Measurements from ENCODE around the gene OR52H1. TPM values are rescaled to one million over a fixed set of nuclear protein-coding genes. Genes with fewer than 3 reads are reported as not detected.
"Not testable (repeated sequence)": the region's sequence is repeated elsewhere in the genome, so short reads cannot be mapped to it uniquely, and the experiment has no call there.

The OR52H1 gene
- not detected for total RNA-seq

GRCh38 chr11:5548440-5548839 lies at the start of gene OR52H1:
Gene OR52H1 (minus strand): TSS chr11:5548540. CDS start chr11:5545505, 3,035 bp downstream.
- Mint-ChIP-seq H3K4me3 (no peak within 1 kb of the TSS), H3K27me3 (ENCODE audit: low read depth) (no peaks in the 10 kb centered on the region), H3K9me3 (no peaks in the 10 kb centered on the region), H3K4me1 (ENCODE audit: low read depth) (no peaks in the 10 kb centered on the region), H3K27ac (no peak within 1 kb of the TSS), H3K36me3 (ENCODE audit: low read depth) (no peaks in the 10 kb centered on the region)
- DNase-seq, result no peak
- CTCF ChIA-PET, result no interaction called here
- intact Hi-C loops (cut with micrococcal nuclease), result no loop called here

GRCh38 chr11:5597953-5598352 lies 49.6 kb upstream of the OR52H1 start:
- Mint-ChIP-seq H3K9me3 (no peaks in the 10 kb centered on the region), H3K4me1 (ENCODE audit: low read depth) (peaks cover 6% of the 10 kb centered on the region), H3K27ac (no peak overlapping the region), H3K4me3 (no peak overlapping the region), H3K36me3 (ENCODE audit: low read depth) (no peaks in the 10 kb centered on the region), H3K27me3 (ENCODE audit: low read depth) (no peaks in the 10 kb centered on the region)
- CTCF ChIA-PET, result interaction anchor here (1.0 to 1.2 kb wide), 2 partner anchors 16 to 61 kb away, joined by 3 read pairs; no protein-coding TSS in a partner anchor
- intact Hi-C loops (cut with micrococcal nuclease), result no loop called here
- DNase-seq, result no peak

GRCh38 chr11:5596607-5597201 lies 48.4 kb upstream of the OR52H1 start, which contains the start of gene TRIM6:
Gene TRIM6 (plus strand): TSS chr11:5596637. CDS start chr11:5596898, 261 bp downstream.
- Mint-ChIP-seq H3K36me3 (ENCODE audit: low read depth) (no peaks in the 10 kb centered on the region), H3K9me3 (no peaks in the 10 kb centered on the region), H3K27ac (no peak within 1 kb of the TSS), H3K4me1 (ENCODE audit: low read depth) (peaks cover 6% of the 10 kb centered on the region), H3K4me3 (peak within 1 kb of the TSS; percentile 79), H3K27me3 (ENCODE audit: low read depth) (no peaks in the 10 kb centered on the region)
- DNase-seq, result peak; percentile 49
- intact Hi-C loops (cut with micrococcal nuclease), result no loop called here
- CTCF ChIA-PET, result interaction anchor here (1.0 kb wide), 1 partner anchor 17 kb away, joined by 3 read pairs; no protein-coding TSS in a partner anchor

GRCh38 chr11:5593146-5593545 lies 44.8 kb upstream of the OR52H1 start:
- intact Hi-C loops (cut with micrococcal nuclease), result no loop called here
- Mint-ChIP-seq H3K4me1 (ENCODE audit: low read depth) (peaks cover 6% of the 10 kb centered on the region), H3K27me3 (ENCODE audit: low read depth) (no peaks in the 10 kb centered on the region), H3K27ac (no peak overlapping the region), H3K36me3 (ENCODE audit: low read depth) (no peaks in the 10 kb centered on the region), H3K9me3 (no peaks in the 10 kb centered on the region), H3K4me3 (no peak overlapping the region)
- DNase-seq, result no peak
- CTCF ChIA-PET, result no interaction called here

GRCh38 chr11:5592615-5593014 lies 44.3 kb upstream of the OR52H1 start:
- CTCF ChIA-PET, result no interaction called here
- Mint-ChIP-seq H3K27me3 (ENCODE audit: low read depth) (no peaks in the 10 kb centered on the region), H3K36me3 (ENCODE audit: low read depth) (no peaks in the 10 kb centered on the region), H3K4me1 (ENCODE audit: low read depth) (peaks cover 6% of the 10 kb centered on the region), H3K9me3 (no peaks in the 10 kb centered on the region), H3K27ac (no peak overlapping the region), H3K4me3 (no peak overlapping the region)
- intact Hi-C loops (cut with micrococcal nuclease), result no loop called here
- no peak for DNase-seq

GRCh38 chr11:5591613-5592012 lies 43.3 kb upstream of the OR52H1 start:
- intact Hi-C loops (cut with micrococcal nuclease), result no loop called here
- no peaks in the 10 kb centered on the region for H3K9me3 Mint-ChIP-seq
- no peaks in the 10 kb centered on the region for H3K36me3 Mint-ChIP-seq (ENCODE audit: low read depth)
- peaks cover 2% of the 10 kb centered on the region for H3K4me1 Mint-ChIP-seq (ENCODE audit: low read depth)
- H3K4me3 Mint-ChIP-seq, result no peak overlapping the region
- CTCF ChIA-PET, result no interaction called here
- no peaks in the 10 kb centered on the region for H3K27me3 Mint-ChIP-seq (ENCODE audit: low read depth)
- DNase-seq, result no peak
- no peak overlapping the region for H3K27ac Mint-ChIP-seq

- CTCF ChIA-PET, result interaction anchor here (1.4 kb wide), 1 partner anchor 10 kb away, joined by 5 read pairs; no protein-coding TSS in a partner anchor
- H3K4me1 Mint-ChIP-seq (ENCODE audit: low read depth); DNase-seq; H3K36me3 Mint-ChIP-seq (ENCODE audit: low read depth); H3K4me3 Mint-ChIP-seq; intact Hi-C loops (cut with micrococcal nuclease); H3K27ac Mint-ChIP-seq; H3K27me3 Mint-ChIP-seq (ENCODE audit: low read depth); H3K9me3 Mint-ChIP-seq: not testable (repeated sequence)
Observed at GRCh38 chr11:5589906-5590305, 41.6 kb upstream of the OR52H1 start.

GRCh38 chr11:5584458-5584857 lies 36.1 kb upstream of the OR52H1 start:
- H3K4me1 Mint-ChIP-seq (ENCODE audit: low read depth); DNase-seq; H3K36me3 Mint-ChIP-seq (ENCODE audit: low read depth); CTCF ChIA-PET; H3K27me3 Mint-ChIP-seq (ENCODE audit: low read depth); intact Hi-C loops (cut with micrococcal nuclease); H3K27ac Mint-ChIP-seq; H3K9me3 Mint-ChIP-seq; H3K4me3 Mint-ChIP-seq: not testable (repeated sequence)

- Mint-ChIP-seq H3K27me3 (ENCODE audit: low read depth) (no peaks in the 10 kb centered on the region), H3K27ac (no peak overlapping the region), H3K4me3 (no peak overlapping the region), H3K9me3 (no peaks in the 10 kb centered on the region), H3K36me3 (ENCODE audit: low read depth) (no peaks in the 10 kb centered on the region), H3K4me1 (ENCODE audit: low read depth) (no peaks in the 10 kb centered on the region)
- DNase-seq, result no peak
- intact Hi-C loops (cut with micrococcal nuclease), result no loop called here
- CTCF ChIA-PET, result no interaction called here
Observed at GRCh38 chr11:5581014-5581413, 32.7 kb upstream of the OR52H1 start.

- CTCF ChIA-PET, result no interaction called here
- no peak for DNase-seq
- H3K27me3 Mint-ChIP-seq (ENCODE audit: low read depth), result no peaks in the 10 kb centered on the region
- no peak within 1 kb of the TSS for H3K4me3 Mint-ChIP-seq
- intact Hi-C loops (cut with micrococcal nuclease), result no loop called here
- H3K4me1 Mint-ChIP-seq (ENCODE audit: low read depth), result no peaks in the 10 kb centered on the region
- H3K36me3 Mint-ChIP-seq (ENCODE audit: low read depth), result no peaks in the 10 kb centered on the region
- H3K9me3 Mint-ChIP-seq, result no peaks in the 10 kb centered on the region
- no peak within 1 kb of the TSS for H3K27ac Mint-ChIP-seq
Observed at GRCh38 chr11:5580577-5580976, 32.2 kb upstream of the OR52H1 start, which contains the start of gene OR52B6. Gene OR52B6 (plus strand): TSS chr11:5580877. CDS start chr11:5580877, 0 bp downstream.

GRCh38 chr11:5577101-5577500 lies 28.8 kb upstream of the OR52H1 start:
- intact Hi-C loops (cut with micrococcal nuclease), result no loop called here
- no peaks in the 10 kb centered on the region for H3K4me1 Mint-ChIP-seq (ENCODE audit: low read depth)
- H3K36me3 Mint-ChIP-seq (ENCODE audit: low read depth), result no peaks in the 10 kb centered on the region
- CTCF ChIA-PET, result no interaction called here
- no peaks in the 10 kb centered on the region for H3K27me3 Mint-ChIP-seq (ENCODE audit: low read depth)
- DNase-seq, result no peak
- no peak overlapping the region for H3K4me3 Mint-ChIP-seq
- no peak overlapping the region for H3K27ac Mint-ChIP-seq
- no peaks in the 10 kb centered on the region for H3K9me3 Mint-ChIP-seq

- Mint-ChIP-seq H3K4me1 (ENCODE audit: low read depth) (no peaks in the 10 kb centered on the region), H3K4me3 (no peak overlapping the region), H3K9me3 (no peaks in the 10 kb centered on the region), H3K27ac (no peak overlapping the region), H3K36me3 (ENCODE audit: low read depth) (no peaks in the 10 kb centered on the region), H3K27me3 (ENCODE audit: low read depth) (no peaks in the 10 kb centered on the region)
- CTCF ChIA-PET, result no interaction called here
- intact Hi-C loops (cut with micrococcal nuclease), result no loop called here
- DNase-seq, result no peak
Observed at GRCh38 chr11:5575152-5575551, 26.8 kb upstream of the OR52H1 start.

- Mint-ChIP-seq H3K9me3 (no peaks in the 10 kb centered on the region), H3K4me3 (no peak overlapping the region), H3K27me3 (ENCODE audit: low read depth) (no peaks in the 10 kb centered on the region), H3K36me3 (ENCODE audit: low read depth) (no peaks in the 10 kb centered on the region), H3K27ac (no peak overlapping the region), H3K4me1 (ENCODE audit: low read depth) (no peaks in the 10 kb centered on the region)
- intact Hi-C loops (cut with micrococcal nuclease), result no loop called here
- CTCF ChIA-PET, result no interaction called here
- DNase-seq, result no peak
Observed at GRCh38 chr11:5574654-5575053, 26.3 kb upstream of the OR52H1 start.

Measured in activated naive CD4-positive, alpha-beta T cell treated with anti-CD3 and anti-CD28 coated beads for 36 hours (primary cell).